GM12875 (cell line): ENCODE results near the gene SMC4.

Experiments used
- H3K4me3 ChIP-seq: one replicate; pipeline ENCODE4 v1.5.1; 2011; ENCODE audit warnings: low read depth, low read length, control low read depth
- CTCF ChIP-seq: IDR thresholded peaks from 2 replicates; pipeline ENCODE4 v1.5.1; 2011; ENCODE audit warnings: low read depth, mild to moderate bottlenecking, control low read depth, inconsistent platforms, low read length, moderate library complexity, borderline replicate concordance; ENCODE audit not compliant: insufficient read depth

SMC4 gene

GRCh38 chr3:160455846-160456245 lies 56.4 kb downstream of the SMC4 start:
- TF ChIP-seq CTCF, result no peak
- no peak overlapping the region for H3K4me3 ChIP-seq

GRCh38 chr3:160458151-160458550 lies 58.7 kb downstream of the SMC4 start:
- no peak overlapping the region for H3K4me3 ChIP-seq
- TF ChIP-seq CTCF, result no peak

GRCh38 chr3:160459450-160459970 lies 60.1 kb downstream of the SMC4 start:
- H3K4me3 ChIP-seq, result no peak overlapping the region
- no peak for TF ChIP-seq CTCF

GRCh38 chr3:160460033-160460432 lies 60.6 kb downstream of the SMC4 start:
- no peak for TF ChIP-seq CTCF

GRCh38 chr3:160464321-160464720 lies 64.9 kb downstream of the SMC4 start:
- no peak overlapping the region for H3K4me3 ChIP-seq
- no peak for TF ChIP-seq CTCF

More at GRCh38 chr3:160460033-160460432, 60.6 kb downstream of the SMC4 start:
- H3K4me3 ChIP-seq, result no peak overlapping the region

- TF ChIP-seq CTCF, result no peak
- H3K4me3 ChIP-seq, result no peak overlapping the region
Observed at GRCh38 chr3:160464971-160465370, 65.5 kb downstream of the SMC4 start.

GRCh38 chr3:160470181-160470580 lies 70.7 kb downstream of the SMC4 start:
- TF ChIP-seq CTCF, result no peak
- no peak overlapping the region for H3K4me3 ChIP-seq
